Measurements from ENCODE around the gene SIX1. TPM values are rescaled to one million over a fixed set of nuclear protein-coding genes. Genes with fewer than 3 reads are reported as not detected.

The SIX1 gene
- total RNA-seq, 1 experiment from 2014 or later = 0.59 TPM

Other genes starting within 250 kb of the SIX1 start
- 1.9 to 2.5 TPM (median 2.5 TPM) in 3 replicates for gene C14orf39, start 163.4 kb downstream of the SIX1 start, total RNA-seq (2021)
- 0.07 TPM in 1 of 3 replicates, not detected in the others for gene SIX6, start 140.3 kb downstream of the SIX1 start, total RNA-seq (2021)
- gene SIX4, start 74.9 kb upstream of the SIX1 start, total RNA-seq (2021) = 40.0 to 41.8 TPM (median 41.6 TPM) in 3 replicates
- gene MNAT1, start 85.3 kb upstream of the SIX1 start, total RNA-seq (2021) = 55.2 to 59.0 TPM (median 56.0 TPM) in 3 replicates

All from WTC11 (cell line).